Mesenchymal stem cell (in vitro differentiated cells and primary cell): Measurements from ENCODE around the gene PALD1.

Experiments used
- DNase-seq: peaks from one replicate; pipeline ENCODE4 v3.0.0-alpha.2; 2013
- H2AFZ ChIP-seq: one replicate; pipeline ENCODE4 v1.6.1; 2013; ENCODE audit warnings: low read depth, mild to moderate bottlenecking, control low read depth, inconsistent platforms, low read length, moderate library complexity
- H2AK5ac ChIP-seq: 2 replicates; pipeline ENCODE4 v1.6.1; 2013; ENCODE audit warnings: low read length, moderate library complexity, mild to moderate bottlenecking, inconsistent platforms; ENCODE audit not compliant: severe bottlenecking
- H2BK120ac ChIP-seq: one replicate; pipeline ENCODE4 v1.6.1; 2013; ENCODE audit warnings: low read depth, mild to moderate bottlenecking, inconsistent platforms, low read length, moderate library complexity
- H2BK12ac ChIP-seq, 2 experiments: one replicate each; pipeline ENCODE4 v1.6.1; 2013; ENCODE audit warnings: inconsistent platforms in 2 of 2, low read length in 2 of 2, mild to moderate bottlenecking in 2 of 2, moderate library complexity in 2 of 2, control low read depth in 1 of 2
- H2BK15ac ChIP-seq: one replicate; pipeline ENCODE4 v1.6.1; 2013; ENCODE audit warnings: mild to moderate bottlenecking, low read depth, inconsistent platforms; ENCODE audit not compliant: poor library complexity, severe bottlenecking
- H2BK5ac ChIP-seq: 2 replicates; pipeline ENCODE4 v1.6.1; 2013; ENCODE audit warnings: low read depth, mild to moderate bottlenecking, low read length, control low read depth, inconsistent platforms; ENCODE audit not compliant: poor library complexity, severe bottlenecking
- H3K14ac ChIP-seq, 2 experiments: one replicate each; pipeline ENCODE4 v1.6.1; 2013; ENCODE audit warnings: inconsistent platforms in 2 of 2, low read length in 2 of 2, control low read depth in 1 of 2, mild to moderate bottlenecking in 1 of 2, moderate library complexity in 1 of 2
- H3K18ac ChIP-seq, 2 experiments: one replicate each; pipeline ENCODE4 v1.6.1; 2013; ENCODE audit warnings: inconsistent platforms in 2 of 2, low read length in 2 of 2, control low read depth in 1 of 2, low read depth in 1 of 2, mild to moderate bottlenecking in 1 of 2
- H3K23ac ChIP-seq, 2 experiments: one replicate each; pipeline ENCODE4 v1.6.1; 2013; ENCODE audit warnings: inconsistent platforms in 2 of 2, low read length in 2 of 2, mild to moderate bottlenecking in 2 of 2, moderate library complexity in 2 of 2, control low read depth in 1 of 2
- H3K27ac ChIP-seq: 2 replicates; pipeline ENCODE4 v1.5.1; 2013; ENCODE audit warnings: mild to moderate bottlenecking, moderate library complexity, low read length, control low read depth, inconsistent platforms; ENCODE audit not compliant: poor library complexity, severe bottlenecking
- H3K27me3 ChIP-seq, 2 experiments: 2 replicates each; pipeline versions ENCODE4 v1.6.1 to v1.7.0; 2013; ENCODE audit warnings: low read length in 2 of 2, mild to moderate bottlenecking in 2 of 2, moderate library complexity in 2 of 2, control low read depth in 1 of 2, inconsistent platforms in 1 of 2; ENCODE audit not compliant: control insufficient read depth in 1 of 2, insufficient read depth in 1 of 2
- H3K36me3 ChIP-seq, 2 experiments: 2 replicates each; pipeline versions ENCODE4 v1.6.1 to v1.7.0; 2013; ENCODE audit warnings: low read length in 2 of 2, control low read depth in 1 of 2, inconsistent platforms in 1 of 2, low read depth in 1 of 2, mild to moderate bottlenecking in 1 of 2; ENCODE audit not compliant: insufficient read depth in 2 of 2, control insufficient read depth in 1 of 2
- H3K4ac ChIP-seq, 2 experiments: one replicate each; pipeline ENCODE4 v1.6.1; 2013; ENCODE audit warnings: inconsistent platforms in 2 of 2, low read length in 2 of 2, mild to moderate bottlenecking in 2 of 2, moderate library complexity in 2 of 2, control low read depth in 1 of 2, low read depth in 1 of 2
- H3K4me1 ChIP-seq: 2 replicates; pipeline ENCODE4 v1.6.1; 2013; ENCODE audit warnings: low read depth, low read length, control low read depth; ENCODE audit not compliant: control insufficient read depth, insufficient read depth
- H3K4me2 ChIP-seq: 2 replicates; pipeline ENCODE4 v1.6.1; 2013; ENCODE audit warnings: low read length, mild to moderate bottlenecking, inconsistent platforms; ENCODE audit not compliant: poor library complexity, severe bottlenecking
- H3K4me3 ChIP-seq, 2 experiments: 2 replicates each; pipeline versions ENCODE4 v1.5.1 to v1.7.0; 2013; ENCODE audit warnings: low read length in 2 of 2, mild to moderate bottlenecking in 2 of 2, control low read depth in 1 of 2, low read depth in 1 of 2; ENCODE audit not compliant: insufficient read depth in 1 of 2
- H3K79me1 ChIP-seq: replicated peaks from 2 replicates; pipeline ENCODE4 v1.6.1; 2013; ENCODE audit warnings: mild to moderate bottlenecking, control low read depth, low read length, inconsistent platforms; ENCODE audit not compliant: poor library complexity, severe bottlenecking
- H3K9ac ChIP-seq: 2 replicates; pipeline ENCODE4 v1.7.0; 2013; ENCODE audit warnings: mild to moderate bottlenecking, low read length, moderate library complexity
- H3K9me3 ChIP-seq: 2 replicates; pipeline ENCODE4 v1.7.0; 2013; ENCODE audit warnings: mild to moderate bottlenecking, low read length; ENCODE audit not compliant: control insufficient read depth
- H4K8ac ChIP-seq: one replicate; pipeline ENCODE4 v1.6.1; 2013; ENCODE audit warnings: inconsistent platforms, mild to moderate bottlenecking, low read length, moderate library complexity
- H4K91ac ChIP-seq: one replicate; pipeline ENCODE4 v1.6.1; 2013; ENCODE audit warnings: mild to moderate bottlenecking, low read length, inconsistent platforms
- WGBS: methylation state at CpG from one replicate; pipeline ENCODE4 v1.1.7; 2013; ENCODE audit warnings: mixed read lengths; 5-methylcytosine and 5-hydroxymethylcytosine counted together

PALD1 gene

GRCh38 chr10:70509757-70510147 is 31.2 kb downstream of the PALD1 start:
- Histone ChIP-seq H2BK5ac (no peak overlapping the region), H2BK12ac (no peak overlapping the region), H2BK15ac (no peak overlapping the region), H3K79me1 (no peaks in the 10 kb centered on the region), H3K4me1 (peaks cover 29% of the 10 kb centered on the region), H2AK5ac (no peak overlapping the region), H4K91ac (no peak overlapping the region), H3K36me3 (no peaks in the 10 kb centered on the region), H3K4me2 (no peak overlapping the region), H2BK120ac (no peak overlapping the region), H3K18ac (no peak overlapping the region), H3K4me3 (no peak overlapping the region), H3K9me3 (no peaks in the 10 kb centered on the region), H3K14ac (no peak overlapping the region), H3K4ac (no peak overlapping the region), H3K27ac (no peak overlapping the region), H3K23ac (no peak overlapping the region), H4K8ac (no peak overlapping the region), H3K27me3 (peaks cover 0 to 27% of the 10 kb centered on the region in 2 experiments), H2AFZ (no peak overlapping the region), H3K9ac (no peak overlapping the region)
- no peak for DNase-seq
- 90% methylated on average over 7 of the region's 7 CpGs for WGBS

DNA sequence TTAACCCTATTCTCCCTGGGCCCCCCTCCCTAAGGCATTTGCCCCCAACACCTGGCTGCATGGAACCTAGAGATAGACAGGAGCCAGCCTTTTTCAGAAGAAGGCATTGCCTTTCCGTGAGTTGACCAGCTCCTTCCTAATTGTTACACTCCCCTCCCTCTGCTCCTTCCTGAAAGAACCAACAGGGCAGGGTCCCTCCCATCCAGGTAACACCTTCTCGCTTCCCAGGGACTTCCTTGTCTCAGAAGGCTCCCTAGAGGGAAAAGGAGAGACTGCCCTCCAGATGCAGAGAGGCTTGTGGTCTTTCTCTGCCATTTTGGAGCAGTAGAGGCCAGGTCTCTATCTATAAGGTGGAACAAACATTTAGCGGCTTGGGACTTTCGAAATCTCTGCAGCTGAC is 31.9 kb downstream of the PALD1 start:
- Histone ChIP-seq H4K8ac (no peak overlapping the region), H3K4me3 (no peak overlapping the region), H2BK120ac (no peak overlapping the region), H3K23ac (no peak overlapping the region), H3K4me2 (no peak overlapping the region), H3K27ac (no peak overlapping the region), H3K36me3 (no peaks in the 10 kb centered on the region), H3K4ac (no peak overlapping the region), H3K14ac (no peak overlapping the region), H3K79me1 (no peaks in the 10 kb centered on the region), H4K91ac (no peak overlapping the region), H3K27me3 (peaks cover 0 to 34% of the 10 kb centered on the region in 2 experiments), H3K4me1 (peaks cover 29% of the 10 kb centered on the region), H3K9ac (no peak overlapping the region), H2AFZ (no peak overlapping the region), H2AK5ac (no peak overlapping the region), H3K18ac (no peak overlapping the region), H2BK12ac (no peak overlapping the region), H2BK15ac (no peak overlapping the region), H2BK5ac (no peak overlapping the region), H3K9me3 (no peaks in the 10 kb centered on the region)
- no peak for DNase-seq
- WGBS: 92% methylated on average over 4 of the region's 4 CpGs

DNA sequence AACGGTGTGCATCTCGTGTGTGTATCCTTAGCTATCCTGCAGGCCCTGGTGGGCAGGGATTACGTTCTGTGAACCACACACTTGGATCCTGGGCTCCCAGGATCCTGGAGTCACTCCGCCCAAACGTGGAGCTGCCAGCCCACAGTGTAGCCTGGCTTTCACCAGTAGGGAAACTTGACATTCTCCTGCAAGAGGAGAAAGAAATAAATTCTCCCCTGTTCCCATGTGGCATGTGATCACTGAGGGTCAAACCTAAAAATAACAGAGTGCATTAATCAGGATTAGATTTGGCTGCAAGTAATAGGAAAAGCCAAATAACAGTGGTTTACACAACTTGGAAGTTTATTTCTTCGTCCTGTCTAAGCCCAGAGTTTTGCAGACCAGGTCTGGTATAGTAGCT is 32.3 kb downstream of the PALD1 start:
- H3K9ac ChIP-seq: no peak overlapping the region
- no peak for DNase-seq
- no peak overlapping the region for H3K4me3 ChIP-seq
- H4K91ac ChIP-seq: no peak overlapping the region
- H2BK5ac ChIP-seq: no peak overlapping the region
- H3K4ac ChIP-seq: no peak overlapping the region
- H3K4me1 ChIP-seq: peaks cover 29% of the 10 kb centered on the region
- H3K27ac ChIP-seq: no peak overlapping the region
- H3K4me2 ChIP-seq: no peak overlapping the region
- H2BK15ac ChIP-seq: no peak overlapping the region
- H3K23ac ChIP-seq: no peak overlapping the region
- H3K27me3 ChIP-seq: peaks cover 0 to 37% of the 10 kb centered on the region in 2 experiments
- no peak overlapping the region for H2BK120ac ChIP-seq
- no peak overlapping the region for H3K14ac ChIP-seq
- no peak overlapping the region for H2AFZ ChIP-seq
- no peaks in the 10 kb centered on the region for H3K9me3 ChIP-seq
- no peaks in the 10 kb centered on the region for H3K36me3 ChIP-seq
- no peak overlapping the region for H2AK5ac ChIP-seq
- no peak overlapping the region for H2BK12ac ChIP-seq
- 79% methylated on average over 6 of the region's 6 CpGs for WGBS
- no peaks in the 10 kb centered on the region for H3K79me1 ChIP-seq
- H4K8ac ChIP-seq: no peak overlapping the region
- no peak overlapping the region for H3K18ac ChIP-seq

- Histone ChIP-seq H3K18ac (no peak overlapping the region), H3K4me2 (no peak overlapping the region), H3K36me3 (no peaks in the 10 kb centered on the region), H4K91ac (no peak overlapping the region), H3K4ac (no peak overlapping the region), H3K4me1 (peaks cover 29% of the 10 kb centered on the region), H4K8ac (no peak overlapping the region), H2BK12ac (no peak overlapping the region), H2AK5ac (no peak overlapping the region), H3K27me3 (peaks cover 0 to 43% of the 10 kb centered on the region in 2 experiments), H3K79me1 (no peaks in the 10 kb centered on the region), H2AFZ (no peak overlapping the region), H3K4me3 (no peak overlapping the region), H2BK15ac (no peak overlapping the region), H3K27ac (no peak overlapping the region), H2BK120ac (no peak overlapping the region), H3K23ac (no peak overlapping the region), H3K14ac (no peak overlapping the region), H2BK5ac (no peak overlapping the region), H3K9me3 (no peaks in the 10 kb centered on the region), H3K9ac (no peak overlapping the region)
- WGBS: 87% methylated on average over 5 of the region's 5 CpGs
- no peak for DNase-seq
These were observed 33.6 kb downstream of the PALD1 start for GRCh38 chr10:70512149-70512639.
